GM18907 (cell line): ENCODE results near the gene P2RY6.

Experiments
- ATAC-seq: cut with Tn5 transposase; IDR thresholded peaks from one replicate; pipeline ENCODE4 v1.9.1; 2021; ENCODE audit warnings: mild to moderate bottlenecking, moderate library complexity; ENCODE audit not compliant: unreplicated experiment

Gene P2RY6

GRCh38 chr11:73295241-73295995, 23.3 kb downstream of the P2RY6 start:
- ATAC-seq, result peak; percentile 53

DNA sequence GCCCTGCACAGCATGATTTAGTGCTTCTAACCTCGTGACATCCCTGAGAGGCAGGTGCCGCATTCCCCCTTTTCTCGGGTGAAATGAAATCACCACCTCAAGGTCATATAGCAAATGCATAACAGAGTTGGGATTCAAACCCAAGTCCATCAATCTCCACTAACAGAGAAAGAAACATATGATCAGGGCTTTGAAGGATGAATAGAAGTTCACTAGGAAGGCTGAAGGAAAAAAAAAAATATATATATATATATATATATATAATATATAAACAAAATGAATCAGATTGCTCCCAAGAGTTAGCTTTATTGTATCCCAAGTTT, 23.8 kb downstream of the P2RY6 start:
- no peak for ATAC-seq

DNA sequence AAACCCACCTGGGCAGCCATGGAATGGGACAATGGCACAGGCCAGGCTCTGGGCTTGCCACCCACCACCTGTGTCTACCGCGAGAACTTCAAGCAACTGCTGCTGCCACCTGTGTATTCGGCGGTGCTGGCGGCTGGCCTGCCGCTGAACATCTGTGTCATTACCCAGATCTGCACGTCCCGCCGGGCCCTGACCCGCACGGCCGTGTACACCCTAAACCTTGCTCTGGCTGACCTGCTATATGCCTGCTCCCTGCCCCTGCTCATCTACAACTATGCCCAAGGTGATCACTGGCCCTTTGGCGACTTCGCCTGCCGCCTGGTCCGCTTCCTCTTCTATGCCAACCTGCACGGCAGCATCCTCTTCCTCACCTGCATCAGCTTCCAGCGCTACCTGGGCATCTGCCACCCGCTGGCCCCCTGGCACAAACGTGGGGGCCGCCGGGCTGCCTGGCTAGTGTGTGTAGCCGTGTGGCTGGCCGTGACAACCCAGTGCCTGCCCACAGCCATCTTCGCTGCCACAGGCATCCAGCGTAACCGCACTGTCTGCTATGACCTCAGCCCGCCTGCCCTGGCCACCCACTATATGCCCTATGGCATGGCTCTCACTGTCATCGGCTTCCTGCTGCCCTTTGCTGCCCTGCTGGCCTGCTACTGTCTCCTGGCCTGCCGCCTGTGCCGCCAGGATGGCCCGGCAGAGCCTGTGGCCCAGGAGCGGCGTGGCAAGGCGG, 24.5 kb downstream of the P2RY6 start:
- no peak for ATAC-seq

GRCh38 chr11:73297231-73297590, 25.1 kb downstream of the P2RY6 start:
- no peak for ATAC-seq

DNA sequence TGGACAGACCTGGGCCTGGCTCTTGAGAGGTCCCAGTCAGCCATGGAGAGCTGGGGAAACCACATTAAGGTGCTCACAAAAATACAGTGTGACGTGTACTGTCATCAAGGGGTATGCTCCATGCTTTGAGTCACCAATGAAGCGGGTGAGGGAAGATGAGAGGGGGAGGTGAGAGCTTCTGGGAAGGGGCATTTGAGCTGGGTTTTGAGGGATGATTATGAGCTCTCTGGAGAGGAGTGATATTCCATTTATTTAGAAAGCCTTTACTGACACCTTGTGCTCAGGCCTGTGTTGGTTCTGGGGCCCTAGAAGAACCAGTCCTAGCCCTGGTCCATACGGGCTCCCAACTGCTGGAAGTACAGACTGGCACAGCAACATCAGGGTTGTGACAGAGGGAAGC, 25.6 kb downstream of the P2RY6 start:
- no peak for ATAC-seq

- no peak for ATAC-seq
These were observed 26.1 kb downstream of the P2RY6 start for GRCh38 chr11:73298233-73298632.

- no peak for ATAC-seq
These were observed 27.6 kb downstream of the P2RY6 start for GRCh38 chr11:73299751-73300150.

- ATAC-seq, result no peak
These were observed 34.1 kb downstream of the P2RY6 start for GRCh38 chr11:73306069-73306841.

DNA sequence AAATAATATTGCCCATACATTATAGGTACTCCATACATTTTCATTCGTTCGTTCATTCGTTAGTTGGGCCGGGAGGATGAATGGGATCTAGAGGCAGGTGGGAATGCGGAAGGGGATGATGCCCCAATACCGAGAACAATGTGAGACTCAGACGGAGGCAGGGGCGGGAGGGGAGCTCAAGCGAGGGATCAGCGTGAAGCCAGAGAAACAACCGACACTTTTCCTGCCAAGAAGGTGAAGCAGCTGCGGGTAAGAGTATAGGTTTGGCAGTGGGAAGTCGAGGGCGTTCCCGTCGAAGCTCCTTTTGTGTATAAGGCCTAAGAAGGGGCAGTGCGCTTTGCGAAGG, 34.8 kb downstream of the P2RY6 start:
- no peak for ATAC-seq

- ATAC-seq, result peak; percentile 68
These were observed 35.3 kb downstream of the P2RY6 start for GRCh38 chr11:73307323-73308002.

DNA sequence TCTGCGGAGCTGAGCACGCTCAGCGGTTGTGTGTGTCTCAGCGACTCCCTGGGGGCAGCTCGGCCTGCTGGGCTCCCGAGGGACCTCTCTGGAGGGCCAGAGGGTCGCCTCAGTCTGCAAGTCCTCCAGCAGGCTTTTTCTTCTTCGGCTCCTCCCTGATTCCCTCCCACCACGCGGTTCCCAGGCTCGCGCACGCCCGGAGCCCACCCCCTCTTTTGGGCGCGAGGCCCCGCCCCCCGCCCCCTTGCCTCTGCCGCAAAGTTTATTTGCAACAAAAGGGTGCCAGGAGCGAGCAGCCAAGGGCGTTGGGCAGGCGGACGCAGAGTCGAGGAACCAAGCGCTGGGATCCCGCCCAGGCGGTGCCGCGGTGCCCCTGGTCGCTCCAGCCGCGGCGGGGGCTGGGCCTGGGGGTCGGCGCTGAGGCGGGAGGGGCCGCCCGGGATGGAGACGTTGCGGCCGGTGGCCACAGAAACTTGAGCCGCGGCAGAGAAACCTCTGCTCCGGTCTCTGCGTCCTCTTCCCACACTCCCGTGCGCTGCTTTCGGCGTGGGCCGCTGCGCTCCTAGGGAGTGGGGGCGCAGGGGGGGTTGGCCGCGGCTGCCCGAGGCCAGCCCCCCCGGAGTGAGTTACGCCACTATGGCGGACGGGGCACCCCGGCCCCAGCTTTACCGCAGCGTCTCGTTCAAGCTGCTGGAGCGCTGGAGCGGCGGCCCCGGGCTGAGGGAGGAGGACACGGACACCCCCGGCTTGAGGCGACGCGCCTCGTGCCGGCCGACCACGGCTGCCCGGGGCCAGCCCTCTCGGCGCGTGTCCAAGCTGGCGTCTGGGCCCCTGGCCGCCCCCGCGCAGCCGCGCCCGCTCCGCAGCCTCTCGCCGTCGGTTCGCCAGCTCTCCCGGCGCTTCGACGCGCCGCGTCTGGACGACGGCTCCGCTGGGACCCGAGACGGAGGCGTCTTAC, 36.1 kb downstream of the P2RY6 start, which contains the start of gene ARHGEF17:
Gene ARHGEF17 (plus strand): TSS at position 274 of the 958 bp plus-strand sequence. CDS start 363 bp downstream, at position 637.
- peak; percentile 31 for ATAC-seq

- ATAC-seq, result no peak
These were observed 37.1 kb downstream of the P2RY6 start for GRCh38 chr11:73308961-73309919.

DNA sequence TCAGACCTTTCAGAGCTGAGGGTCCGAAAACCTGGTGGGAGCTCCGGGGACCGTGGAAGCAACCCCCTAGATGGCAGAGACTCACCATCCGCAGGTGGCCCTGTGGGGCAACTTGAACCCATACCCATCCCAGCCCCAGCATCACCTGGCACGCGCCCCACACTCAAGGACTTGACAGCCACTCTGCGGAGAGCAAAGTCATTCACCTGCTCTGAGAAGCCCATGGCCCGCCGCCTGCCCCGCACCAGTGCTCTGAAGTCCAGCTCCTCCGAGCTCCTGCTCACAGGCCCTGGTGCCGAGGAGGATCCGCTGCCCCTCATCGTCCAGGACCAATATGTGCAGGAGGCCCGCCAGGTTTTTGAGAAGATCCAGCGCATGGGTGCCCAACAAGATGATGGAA, 37.9 kb downstream of the P2RY6 start:
- ATAC-seq, result no peak

DNA sequence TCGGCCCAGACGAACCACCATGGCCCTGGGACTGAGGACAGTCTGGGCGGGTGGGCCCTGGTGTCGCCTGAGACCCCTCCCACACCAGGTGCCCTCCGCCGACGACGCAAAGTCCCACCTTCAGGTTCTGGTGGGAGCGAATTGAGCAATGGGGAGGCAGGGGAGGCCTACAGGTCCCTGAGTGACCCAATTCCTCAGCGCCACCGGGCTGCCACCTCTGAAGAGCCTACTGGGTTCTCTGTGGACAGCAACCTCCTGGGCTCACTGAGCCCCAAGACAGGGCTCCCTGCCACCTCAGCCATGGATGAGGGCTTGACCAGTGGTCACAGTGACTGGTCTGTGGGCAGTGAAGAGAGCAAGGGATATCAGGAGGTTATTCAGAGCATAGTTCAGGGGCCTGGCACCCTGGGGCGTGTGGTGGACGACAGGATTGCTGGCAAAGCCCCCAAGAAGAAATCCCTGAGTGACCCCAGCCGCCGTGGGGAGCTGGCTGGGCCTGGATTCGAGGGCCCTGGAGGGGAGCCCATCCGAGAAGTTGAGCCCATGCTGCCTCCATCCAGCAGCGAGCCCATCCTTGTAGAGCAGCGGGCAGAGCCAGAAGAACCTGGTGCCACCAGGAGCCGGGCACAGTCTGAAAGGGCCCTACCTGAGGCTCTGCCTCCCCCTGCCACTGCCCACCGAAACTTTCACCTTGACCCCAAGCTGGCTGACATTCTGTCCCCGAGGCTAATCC, 38.7 kb downstream of the P2RY6 start:
- no peak for ATAC-seq

DNA sequence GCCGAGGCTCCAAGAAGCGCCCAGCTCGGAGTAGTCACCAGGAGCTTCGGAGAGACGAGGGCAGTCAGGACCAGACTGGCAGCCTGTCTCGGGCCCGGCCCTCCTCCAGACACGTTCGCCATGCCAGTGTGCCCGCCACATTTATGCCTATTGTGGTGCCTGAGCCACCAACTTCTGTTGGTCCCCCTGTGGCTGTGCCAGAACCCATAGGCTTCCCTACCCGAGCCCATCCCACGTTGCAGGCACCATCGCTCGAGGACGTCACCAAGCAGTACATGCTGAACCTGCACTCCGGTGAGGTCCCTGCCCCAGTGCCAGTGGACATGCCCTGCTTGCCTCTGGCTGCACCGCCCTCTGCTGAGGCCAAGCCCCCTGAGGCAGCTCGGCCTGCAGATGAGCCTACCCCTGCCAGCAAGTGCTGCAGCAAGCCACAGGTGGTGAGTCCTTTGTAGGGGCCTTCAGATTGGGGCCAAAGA, 39.3 kb downstream of the P2RY6 start:
- no peak for ATAC-seq

DNA sequence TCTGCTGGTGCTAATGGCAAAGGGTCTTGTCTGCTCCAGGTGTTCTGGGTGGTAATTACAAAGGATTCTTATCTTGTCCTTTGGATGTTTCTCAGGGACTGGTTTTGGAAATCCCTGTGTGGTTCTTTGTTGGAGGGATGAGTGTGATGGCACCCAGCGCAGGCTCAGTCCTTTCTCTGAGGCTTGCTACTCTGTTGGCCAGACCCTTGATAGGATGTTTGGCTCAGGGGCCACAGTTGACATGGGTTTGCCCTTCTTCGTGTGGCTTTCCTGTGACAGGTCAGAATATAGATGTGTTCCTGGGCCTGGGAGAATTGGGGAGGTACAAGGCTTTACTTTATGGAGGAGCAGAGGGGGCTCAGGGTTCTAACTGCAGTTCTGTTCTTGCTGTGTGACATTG, 39.9 kb downstream of the P2RY6 start:
- ATAC-seq, result no peak

DNA sequence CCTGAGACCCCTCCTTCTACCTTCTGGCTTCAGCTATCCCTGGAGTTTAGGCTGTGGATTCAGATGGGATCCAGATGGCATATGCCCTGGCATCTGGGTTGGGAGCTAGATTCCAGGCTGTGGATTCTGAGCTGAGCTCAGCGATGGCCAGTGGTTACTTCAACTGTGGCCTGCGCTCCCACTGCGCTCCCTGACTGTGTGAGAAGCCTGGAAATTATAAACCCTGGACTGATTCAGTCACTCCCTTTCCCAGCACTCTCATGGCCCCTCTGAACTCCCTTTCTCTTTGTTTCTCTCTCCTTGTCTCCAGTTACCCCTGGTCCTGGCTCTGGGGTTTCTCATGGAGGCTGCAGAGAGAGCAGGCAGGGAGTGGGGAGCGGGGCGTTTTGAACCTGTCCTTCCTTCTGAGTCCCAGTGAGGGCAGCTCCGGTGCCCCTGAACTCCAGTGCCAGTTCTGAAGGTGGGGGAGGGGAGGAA, 40.8 kb downstream of the P2RY6 start:
- no peak for ATAC-seq

GRCh38 chr11:73313652-73314051, 41.5 kb downstream of the P2RY6 start:
- no peak for ATAC-seq
